KOPT-K1 (cell line): ENCODE measurements around the gene SMYD3.
"Not testable (repeated sequence)": the region's sequence is repeated elsewhere in the genome, so short reads cannot be mapped to it uniquely, and the experiment has no call there.

Experiments used
- H3K27ac ChIP-seq: fragments of 200-600 bp; sonication (generic); 2 replicates; pipeline ENCODE4 v1.5.1; 2016; ENCODE audit warnings: antibody characterized with exemption, mild to moderate bottlenecking, low read depth, low read length; ENCODE audit not compliant: poor library complexity, severe bottlenecking
- H3K36me3 ChIP-seq: fragments of 200-600 bp; sonication (generic); 2 replicates; pipeline ENCODE4 v1.5.1; 2017; ENCODE audit warnings: antibody characterized with exemption, mild to moderate bottlenecking, low read length, moderate library complexity; ENCODE audit not compliant: insufficient read depth
- H3K9me3 ChIP-seq: fragments of 200-600 bp; sonication (generic); 2 replicates; pipeline ENCODE4 v1.5.1; 2017; ENCODE audit warnings: antibody characterized with exemption, low read length, mild to moderate bottlenecking; ENCODE audit not compliant: insufficient read depth, poor library complexity, severe bottlenecking

Gene SMYD3

DNA sequence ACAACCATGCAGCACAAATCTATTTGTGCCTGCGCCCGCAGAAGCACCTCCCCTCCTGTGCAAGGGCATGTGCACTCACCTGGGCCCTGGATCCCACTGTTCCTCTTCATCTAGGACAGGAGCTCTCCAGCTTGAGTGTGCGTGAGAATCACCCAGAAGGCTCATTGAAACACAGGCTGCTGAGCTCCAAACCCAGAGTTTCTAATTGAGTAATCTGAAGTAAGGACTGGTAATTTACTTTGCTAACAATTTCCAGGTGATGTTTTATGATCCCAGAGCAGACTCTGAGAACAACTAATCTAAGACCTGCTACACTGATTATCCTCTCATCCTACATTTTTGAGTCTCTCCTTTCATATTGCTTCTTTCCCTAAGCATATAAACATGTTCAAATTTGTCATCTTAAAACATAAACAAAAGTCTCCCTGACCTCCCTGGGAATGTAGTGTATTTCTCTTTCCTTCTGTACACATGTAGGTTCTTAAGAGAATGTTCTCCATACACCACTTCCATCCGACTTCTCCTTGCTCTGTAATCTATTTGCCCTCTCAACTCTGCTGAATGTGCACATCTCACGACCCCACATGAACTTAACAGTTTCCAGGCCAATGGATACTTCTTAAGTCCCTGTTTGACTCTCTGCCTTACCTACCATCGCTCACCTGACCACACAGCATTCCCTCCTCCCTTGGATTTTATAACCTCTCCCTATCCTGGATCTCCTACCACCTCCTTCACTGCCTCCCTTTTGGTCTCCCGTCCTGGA is 522.5 kb downstream of the SMYD3 start:
- Histone ChIP-seq H3K27ac (no peak overlapping the region), H3K36me3 (no peaks in the 10 kb centered on the region)

DNA sequence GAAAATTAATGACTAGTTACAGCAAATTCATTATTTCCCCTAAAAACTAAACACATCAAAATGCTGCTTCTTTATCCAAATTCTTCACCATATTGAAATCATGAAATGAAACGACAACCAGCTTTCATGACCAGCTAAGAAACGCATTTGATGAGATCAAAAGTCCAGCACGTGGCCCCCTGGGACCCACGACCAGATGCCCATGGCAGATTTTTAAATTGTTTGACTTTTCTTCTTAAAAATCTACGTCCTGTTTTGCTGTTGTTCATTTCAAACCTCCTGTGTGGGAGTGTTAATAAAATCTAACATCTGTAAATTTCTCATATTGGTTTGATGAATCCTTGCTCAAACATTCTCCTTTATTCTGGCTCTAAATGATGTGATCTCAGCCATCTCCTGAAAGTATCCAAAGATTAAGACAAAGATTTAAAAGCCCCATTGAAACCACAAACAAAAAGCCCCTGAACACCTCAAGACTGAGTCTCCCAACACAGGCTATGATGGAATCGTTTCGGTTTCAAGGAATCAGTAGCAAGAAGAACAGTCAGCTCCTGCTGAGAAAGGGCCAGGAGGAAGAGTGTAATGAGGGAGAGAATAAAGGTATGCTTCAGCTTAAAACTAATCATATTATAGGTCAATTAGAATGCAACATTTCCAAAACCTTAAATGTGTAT is 523.6 kb downstream of the SMYD3 start:
- H3K36me3 ChIP-seq: no peaks in the 10 kb centered on the region
- no peaks in the 10 kb centered on the region for H3K9me3 ChIP-seq
- no peak overlapping the region for H3K27ac ChIP-seq

More for the DNA sequence above, 522.5 kb downstream of the SMYD3 start:
- H3K9me3 ChIP-seq: no peaks in the 10 kb centered on the region

GRCh38 chr1:245979589-245979988 is 527.5 kb downstream of the SMYD3 start:
- no peak overlapping the region for H3K27ac ChIP-seq
- H3K9me3 ChIP-seq: no peaks in the 10 kb centered on the region
- H3K36me3 ChIP-seq: no peaks in the 10 kb centered on the region

DNA sequence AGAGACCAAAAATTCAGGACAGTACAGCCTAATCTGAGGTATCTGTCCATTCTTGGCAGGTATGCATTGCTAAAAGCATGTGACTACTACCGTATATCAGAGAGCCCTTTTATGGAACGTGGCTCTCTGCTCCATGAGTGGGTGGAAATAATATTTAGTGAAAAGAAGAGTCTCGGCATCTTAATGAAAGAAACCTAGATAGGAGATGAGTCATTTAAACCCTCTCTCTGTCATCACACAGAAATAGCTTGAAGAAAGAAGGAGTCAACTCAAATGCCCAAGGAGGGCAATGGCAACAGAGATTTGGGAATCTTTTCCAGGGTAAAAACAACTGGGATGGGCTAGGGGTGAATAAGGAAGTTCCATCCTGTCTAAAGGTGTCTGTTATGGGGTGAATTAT is 528.2 kb downstream of the SMYD3 start:
- Histone ChIP-seq H3K36me3 (no peaks in the 10 kb centered on the region), H3K9me3 (no peaks in the 10 kb centered on the region), H3K27ac (no peak overlapping the region)

DNA sequence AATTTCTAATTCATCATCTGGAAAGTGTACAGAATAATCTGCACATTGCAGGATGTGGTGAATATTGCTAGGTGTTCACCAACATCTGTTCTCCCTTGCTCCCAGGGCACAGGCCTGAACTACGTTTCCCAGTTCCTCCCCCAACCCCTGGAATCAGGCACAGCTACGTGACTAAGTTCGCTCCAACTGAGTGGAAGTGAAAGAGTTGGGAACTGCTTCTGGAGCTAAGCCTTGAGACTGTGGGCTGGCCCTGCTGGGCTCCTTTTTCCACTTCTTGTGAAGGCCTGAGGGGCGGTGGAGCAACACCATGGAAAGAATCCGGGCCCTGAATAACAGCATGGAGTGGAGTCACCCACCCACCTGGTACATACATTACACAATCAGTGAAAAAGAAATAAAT is 534.6 kb downstream of the SMYD3 start:
- Histone ChIP-seq H3K9me3 (no peaks in the 10 kb centered on the region), H3K36me3 (no peaks in the 10 kb centered on the region), H3K27ac (no peak overlapping the region)

DNA sequence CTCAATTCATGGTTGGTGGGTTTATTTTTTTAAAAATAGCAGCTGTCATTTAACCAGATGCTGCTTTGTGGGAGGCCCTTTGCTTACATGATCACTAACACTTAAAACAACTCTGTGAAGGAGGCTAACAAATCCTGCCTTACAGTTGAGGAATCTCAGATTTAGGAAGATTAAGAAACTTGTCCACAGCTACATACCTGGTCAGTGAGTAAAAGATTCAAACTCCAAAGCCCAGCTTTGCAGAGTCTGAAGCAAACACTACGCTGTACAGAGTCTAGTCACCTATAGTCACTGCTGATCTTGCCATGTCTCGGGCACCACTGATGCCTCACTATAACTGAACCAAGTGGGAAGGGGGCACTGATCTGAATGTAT is 535.4 kb downstream of the SMYD3 start:
- Histone ChIP-seq H3K9me3 (no peaks in the 10 kb centered on the region), H3K27ac (no peak overlapping the region), H3K36me3 (no peaks in the 10 kb centered on the region)

- H3K27ac ChIP-seq, H3K9me3 ChIP-seq: not testable (repeated sequence)
These were observed 535.9 kb downstream of the SMYD3 start for GRCh38 chr1:245971076-245971710.

DNA sequence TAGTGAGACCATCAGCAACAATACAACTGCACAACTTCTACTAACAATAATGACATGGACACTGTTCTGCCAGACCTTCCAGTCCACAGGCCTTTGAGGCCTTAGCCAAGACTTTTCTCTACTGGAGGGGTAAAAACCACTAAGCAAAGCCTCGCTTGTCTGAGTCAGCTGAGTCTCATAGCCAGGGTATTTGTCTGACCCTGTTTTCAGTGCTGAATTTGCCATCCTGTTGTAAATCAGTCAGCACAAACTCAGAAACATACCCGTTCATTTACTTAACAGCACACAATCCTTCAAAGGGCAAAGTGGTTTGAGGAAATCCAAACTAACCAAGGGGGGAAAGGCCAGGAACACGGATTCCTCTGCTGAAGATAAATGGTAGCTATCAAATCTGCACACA is 537.8 kb downstream of the SMYD3 start:
- Histone ChIP-seq H3K36me3 (no peaks in the 10 kb centered on the region), H3K9me3 (no peaks in the 10 kb centered on the region), H3K27ac (no peak overlapping the region)

More at GRCh38 chr1:245971076-245971710, 535.9 kb downstream of the SMYD3 start:
- H3K36me3 ChIP-seq: not testable (repeated sequence)

DNA sequence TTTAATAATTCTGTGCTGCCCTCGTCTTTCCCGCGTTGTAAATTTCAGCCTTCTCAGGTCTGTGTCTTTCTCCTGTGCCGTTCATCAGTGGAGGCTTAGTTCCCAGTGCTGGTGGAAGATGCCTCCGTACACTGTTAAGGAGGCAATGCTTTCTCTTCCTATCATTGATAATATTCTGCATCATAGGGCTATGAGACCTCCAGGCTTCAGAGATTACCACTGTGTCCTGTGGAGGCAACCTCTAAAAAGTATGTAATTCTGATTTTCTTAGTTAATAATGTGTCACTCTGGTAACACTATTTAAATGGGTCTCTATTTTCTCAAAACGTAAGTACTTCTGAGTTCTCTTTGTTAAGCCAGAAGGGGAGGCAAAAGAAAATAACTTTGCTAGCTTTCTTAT is 538.3 kb downstream of the SMYD3 start:
- Histone ChIP-seq H3K36me3 (no peaks in the 10 kb centered on the region), H3K9me3 (no peaks in the 10 kb centered on the region), H3K27ac (no peak overlapping the region)

DNA sequence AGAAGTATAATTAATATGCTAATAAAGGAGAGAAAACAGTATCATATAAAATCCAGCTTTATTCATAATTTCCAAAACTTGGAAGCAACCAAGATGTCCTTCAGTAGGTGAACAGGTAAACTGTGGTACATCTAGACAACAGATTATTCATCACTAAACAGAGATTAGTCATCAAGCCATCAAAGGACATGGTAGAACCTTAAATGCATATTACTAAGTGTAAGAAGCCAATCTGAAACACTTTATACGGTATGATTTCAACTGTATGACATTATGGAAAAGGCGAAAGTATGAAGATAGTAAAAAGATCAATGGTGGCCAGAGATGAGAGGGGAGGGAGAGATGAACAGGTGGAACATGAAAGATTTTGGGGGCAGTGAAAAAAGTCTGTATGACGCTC is 541.7 kb downstream of the SMYD3 start:
- H3K27ac ChIP-seq: no peak overlapping the region
- H3K36me3 ChIP-seq: no peaks in the 10 kb centered on the region
- no peaks in the 10 kb centered on the region for H3K9me3 ChIP-seq

- no peak overlapping the region for H3K27ac ChIP-seq
- H3K9me3 ChIP-seq: no peaks in the 10 kb centered on the region
- no peaks in the 10 kb centered on the region for H3K36me3 ChIP-seq
These were observed 543.4 kb downstream of the SMYD3 start for GRCh38 chr1:245963649-245964048.

GRCh38 chr1:245962453-245962852 is 544.6 kb downstream of the SMYD3 start:
- Histone ChIP-seq H3K36me3 (no peaks in the 10 kb centered on the region), H3K27ac (no peak overlapping the region), H3K9me3 (no peaks in the 10 kb centered on the region)

- H3K27ac ChIP-seq: no peak overlapping the region
- no peaks in the 10 kb centered on the region for H3K9me3 ChIP-seq
- H3K36me3 ChIP-seq: no peaks in the 10 kb centered on the region
These were observed 545.9 kb downstream of the SMYD3 start for GRCh38 chr1:245961137-245961540.

- Histone ChIP-seq H3K36me3 (no peaks in the 10 kb centered on the region), H3K9me3 (no peaks in the 10 kb centered on the region), H3K27ac (no peak overlapping the region)
These were observed 546.9 kb downstream of the SMYD3 start for GRCh38 chr1:245960171-245960570.

GRCh38 chr1:245958016-245958415 is 549.1 kb downstream of the SMYD3 start:
- no peaks in the 10 kb centered on the region for H3K36me3 ChIP-seq
- no peaks in the 10 kb centered on the region for H3K9me3 ChIP-seq
- no peak overlapping the region for H3K27ac ChIP-seq
